KG1 (cell line): Measurements from ENCODE around the gene SLC12A5.
"Not testable (repeated sequence)": the region's sequence is repeated elsewhere in the genome, so short reads cannot be mapped to it uniquely, and the experiment has no call there.

Source experiments
- DNase-seq: peaks from one replicate; lab custom pipeline; 2025; lab: John Stamatoyannopoulos, UW

Gene SLC12A5

GRCh38 chr20:46028772-46029371 is at the start of gene SLC12A5:
TSS of gene SLC12A5 (plus strand) at chr20:46029215. CDS start at chr20:46029345, 130 bp downstream.
- no peak for DNase-seq

- no peak for DNase-seq
These were observed 47.8 kb upstream of the SLC12A5 start for GRCh38 chr20:45981261-45981660.

- no peak for DNase-seq
These were observed 45.7 kb upstream of the SLC12A5 start for GRCh38 chr20:45983279-45983743.

- no peak for DNase-seq
These were observed 43.4 kb upstream of the SLC12A5 start for GRCh38 chr20:45985573-45985972.

GRCh38 chr20:45987108-45987780 is 41.8 kb upstream of the SLC12A5 start:
- DNase-seq = peak; percentile 36

- DNase-seq = not testable (repeated sequence)
These were observed 40.2 kb upstream of the SLC12A5 start for GRCh38 chr20:45988830-45989229.

- no peak for DNase-seq
These were observed 37.4 kb upstream of the SLC12A5 start for GRCh38 chr20:45991616-45992015.

GRCh38 chr20:45993197-45993951 is 35.6 kb upstream of the SLC12A5 start:
- no peak for DNase-seq

- no peak for DNase-seq
These were observed 34.1 kb upstream of the SLC12A5 start for GRCh38 chr20:45994761-45995493.

- DNase-seq = not testable (repeated sequence)
These were observed 33.4 kb upstream of the SLC12A5 start for GRCh38 chr20:45995495-45996097.

GRCh38 chr20:45997187-45997586 is 31.8 kb upstream of the SLC12A5 start:
- no peak for DNase-seq

- no peak for DNase-seq
These were observed 30.7 kb upstream of the SLC12A5 start for GRCh38 chr20:45998337-45998736.

- peak; percentile 13 for DNase-seq
These were observed 30.3 kb upstream of the SLC12A5 start for GRCh38 chr20:45998761-45999160.

- no peak for DNase-seq
These were observed 29.3 kb upstream of the SLC12A5 start for GRCh38 chr20:45999557-46000261.

GRCh38 chr20:46000262-46000996 is 28.6 kb upstream of the SLC12A5 start:
- DNase-seq = no peak

- no peak for DNase-seq
These were observed 27.5 kb upstream of the SLC12A5 start for GRCh38 chr20:46001498-46001897.

- no peak for DNase-seq
These were observed 27.0 kb upstream of the SLC12A5 start for GRCh38 chr20:46002008-46002407.

GRCh38 chr20:46004187-46004586 is 24.8 kb upstream of the SLC12A5 start:
- no peak for DNase-seq

GRCh38 chr20:46004889-46005473 is 24.0 kb upstream of the SLC12A5 start:
- peak; percentile 88 for DNase-seq
